ENCODE measurements around the gene SH2D7. TPM values are rescaled to one million over a fixed set of nuclear protein-coding genes. Genes with fewer than 3 reads are reported as not detected.

The SH2D7 gene
- total RNA-seq, 2 experiments from 2014 or later: not detected

DNA sequence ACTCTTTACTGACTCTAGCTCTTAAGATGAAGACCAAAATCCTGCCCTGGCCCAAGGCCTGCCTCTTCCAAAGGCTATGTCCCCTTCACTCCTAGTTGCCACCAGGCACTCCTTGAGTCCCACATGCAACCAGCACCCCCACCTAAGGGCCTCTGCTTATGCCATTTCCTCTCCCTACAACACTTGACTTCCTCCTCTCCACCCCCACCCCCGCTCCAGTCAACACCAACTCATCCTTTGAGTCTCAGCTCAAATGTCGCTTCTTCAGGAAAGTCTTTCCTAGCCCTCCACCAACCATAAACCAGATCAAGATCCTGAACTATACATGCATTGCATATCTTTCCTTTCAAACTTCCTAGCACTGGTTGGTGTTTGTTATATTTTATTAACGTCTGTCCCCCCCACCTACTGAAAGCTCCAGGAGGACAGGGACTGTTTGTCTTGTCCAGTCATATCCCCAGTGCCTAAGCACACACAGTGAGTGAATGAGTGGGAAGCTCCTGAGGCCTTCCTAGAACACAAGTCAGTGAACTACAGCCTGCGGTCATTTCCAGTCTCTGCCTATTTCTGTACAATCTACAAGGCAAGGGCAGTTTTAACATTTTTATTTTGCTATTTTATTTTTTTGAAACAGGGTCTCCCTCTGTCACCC is 22.2 kb upstream of the SH2D7 start:
- Mint-ChIP-seq H3K27ac (no peak overlapping the region), H3K4me1 (ENCODE audit: low read depth) (peaks cover 33% of the 10 kb centered on the region), H3K27me3 (no peaks in the 10 kb centered on the region), H3K9me3 (no peaks in the 10 kb centered on the region), H3K4me3 (peak overlapping the region; percentile 67), H3K36me3 (ENCODE audit: low read depth) (peaks cover 24% of the 10 kb centered on the region)
- POLR2A ChIA-PET: interaction anchor here (0.9 to 5.6 kb wide), 6 partner anchors 8 to 35 kb away, joined by 3 to 31 read pairs (median 6); no protein-coding TSS in a partner anchor
- CTCF ChIA-PET: interaction anchor here (0.8 to 8.9 kb wide), 12 partner anchors 11 to 170 kb away, joined by 3 to 83 read pairs (median 8); no protein-coding TSS in a partner anchor
- ATAC-seq (peak; percentile 55), DNase-seq (peak; percentile 72)
- intact Hi-C loops (cut with micrococcal nuclease): no loop called here
- TF ChIP-seq, protein P1, sequence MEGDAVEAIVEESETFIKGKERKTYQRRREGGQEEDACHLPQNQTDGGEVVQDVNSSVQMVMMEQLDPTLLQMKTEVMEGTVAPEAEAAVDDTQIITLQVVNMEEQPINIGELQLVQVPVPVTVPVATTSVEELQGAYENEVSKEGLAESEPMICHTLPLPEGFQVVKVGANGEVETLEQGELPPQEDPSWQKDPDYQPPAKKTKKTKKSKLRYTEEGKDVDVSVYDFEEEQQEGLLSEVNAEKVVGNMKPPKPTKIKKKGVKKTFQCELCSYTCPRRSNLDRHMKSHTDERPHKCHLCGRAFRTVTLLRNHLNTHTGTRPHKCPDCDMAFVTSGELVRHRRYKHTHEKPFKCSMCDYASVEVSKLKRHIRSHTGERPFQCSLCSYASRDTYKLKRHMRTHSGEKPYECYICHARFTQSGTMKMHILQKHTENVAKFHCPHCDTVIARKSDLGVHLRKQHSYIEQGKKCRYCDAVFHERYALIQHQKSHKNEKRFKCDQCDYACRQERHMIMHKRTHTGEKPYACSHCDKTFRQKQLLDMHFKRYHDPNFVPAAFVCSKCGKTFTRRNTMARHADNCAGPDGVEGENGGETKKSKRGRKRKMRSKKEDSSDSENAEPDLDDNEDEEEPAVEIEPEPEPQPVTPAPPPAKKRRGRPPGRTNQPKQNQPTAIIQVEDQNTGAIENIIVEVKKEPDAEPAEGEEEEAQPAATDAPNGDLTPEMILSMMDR (IDR thresholded peaks at IDR 0.05): no peak

DNA sequence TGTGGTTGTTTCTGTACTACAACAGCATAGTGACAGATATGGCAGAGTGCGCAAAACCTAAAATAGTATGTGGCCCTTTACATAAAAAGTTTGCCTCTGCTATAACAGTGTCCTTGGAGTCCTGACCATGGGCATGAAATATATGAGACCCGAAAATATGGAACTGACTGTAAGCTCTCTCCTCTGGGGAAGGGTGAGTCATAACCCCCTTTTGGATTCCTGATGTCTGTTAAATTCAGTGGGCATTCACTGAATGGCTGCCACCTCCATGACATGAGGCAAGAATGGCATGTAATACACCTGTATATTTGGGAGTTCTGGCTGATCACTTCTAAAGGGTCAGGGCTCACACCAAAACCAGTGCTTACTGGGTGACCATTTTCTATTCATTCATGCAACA is 21.0 kb upstream of the SH2D7 start:
- DNase-seq (no peak), ATAC-seq (no peak)
- Mint-ChIP-seq H3K9me3 (no peaks in the 10 kb centered on the region), H3K36me3 (ENCODE audit: low read depth) (peaks cover 20% of the 10 kb centered on the region), H3K4me1 (ENCODE audit: low read depth) (peaks cover 40% of the 10 kb centered on the region), H3K27ac (peak overlapping the region; percentile 81), H3K27me3 (no peaks in the 10 kb centered on the region), H3K4me3 (no peak overlapping the region)
- ChIA-PET CTCF (interaction anchor here (1.0 to 8.9 kb wide), 6 partner anchors 9 to 105 kb away, joined by 3 to 83 read pairs (median 10); no protein-coding TSS in a partner anchor), POLR2A (interaction anchor here (0.8 to 1.7 kb wide), 4 partner anchors 9 to 22 kb away, joined by 4 to 7 read pairs (median 6); no protein-coding TSS in a partner anchor)
- intact Hi-C loops (cut with micrococcal nuclease): no loop called here
- TF ChIP-seq, protein P1 (IDR thresholded peaks at IDR 0.05): no peak

DNA sequence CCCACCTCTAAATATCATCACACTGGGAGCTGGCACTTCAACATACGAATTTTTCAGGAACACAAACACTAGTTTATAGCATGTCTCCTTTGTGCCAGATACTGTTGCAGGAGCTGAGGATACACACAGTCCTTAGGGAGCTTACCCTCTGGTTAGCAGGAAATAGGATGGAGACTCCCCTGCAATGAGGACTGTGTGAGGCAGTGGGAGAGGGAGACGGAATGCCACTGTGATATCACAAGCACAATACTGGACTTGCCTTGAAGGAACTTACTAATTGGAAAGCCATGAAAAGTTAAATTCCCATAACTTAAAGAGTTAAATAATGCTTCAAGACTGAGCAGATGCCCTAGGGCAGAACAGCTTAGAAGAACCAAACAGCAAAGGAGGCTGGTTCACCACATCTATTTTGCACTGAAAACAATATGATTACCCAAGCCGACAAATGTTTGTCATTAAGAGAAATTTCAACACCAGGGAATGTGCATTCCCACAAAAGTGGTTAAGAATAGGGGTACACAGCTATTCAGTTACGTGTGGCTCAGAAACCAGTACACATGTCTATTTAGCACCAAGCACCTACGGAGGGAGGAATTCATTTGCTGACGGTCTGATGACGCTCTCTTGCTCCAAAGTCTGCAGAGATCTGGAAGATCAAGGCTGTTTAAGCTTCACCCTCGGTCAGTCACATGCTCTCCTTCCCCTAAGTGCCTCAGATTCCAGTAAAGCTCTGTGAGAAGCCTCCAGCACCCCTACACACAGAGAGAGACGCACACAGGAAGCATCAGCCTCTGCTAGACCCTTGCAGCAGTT is 20.1 kb upstream of the SH2D7 start:
- ChIA-PET POLR2A (interaction anchor here (0.6 to 1.5 kb wide), 7 partner anchors 10 to 38 kb away, joined by 3 to 6 read pairs (median 4); no protein-coding TSS in a partner anchor), CTCF (interaction anchor here (1.0 to 8.9 kb wide), 6 partner anchors 10 to 106 kb away, joined by 4 to 83 read pairs (median 10); no protein-coding TSS in a partner anchor)
- Mint-ChIP-seq H3K4me1 (ENCODE audit: low read depth) (peaks cover 40% of the 10 kb centered on the region), H3K4me3 (peak overlapping the region; percentile 46), H3K27ac (peak overlapping the region; percentile 81), H3K9me3 (no peaks in the 10 kb centered on the region), H3K36me3 (ENCODE audit: low read depth) (peaks cover 22% of the 10 kb centered on the region), H3K27me3 (no peaks in the 10 kb centered on the region)
- ATAC-seq: no peak
- intact Hi-C loops (cut with micrococcal nuclease): no loop called here
- DNase-seq: no peak
- TF ChIP-seq, protein P1 (IDR thresholded peaks at IDR 0.05): no peak

DNA sequence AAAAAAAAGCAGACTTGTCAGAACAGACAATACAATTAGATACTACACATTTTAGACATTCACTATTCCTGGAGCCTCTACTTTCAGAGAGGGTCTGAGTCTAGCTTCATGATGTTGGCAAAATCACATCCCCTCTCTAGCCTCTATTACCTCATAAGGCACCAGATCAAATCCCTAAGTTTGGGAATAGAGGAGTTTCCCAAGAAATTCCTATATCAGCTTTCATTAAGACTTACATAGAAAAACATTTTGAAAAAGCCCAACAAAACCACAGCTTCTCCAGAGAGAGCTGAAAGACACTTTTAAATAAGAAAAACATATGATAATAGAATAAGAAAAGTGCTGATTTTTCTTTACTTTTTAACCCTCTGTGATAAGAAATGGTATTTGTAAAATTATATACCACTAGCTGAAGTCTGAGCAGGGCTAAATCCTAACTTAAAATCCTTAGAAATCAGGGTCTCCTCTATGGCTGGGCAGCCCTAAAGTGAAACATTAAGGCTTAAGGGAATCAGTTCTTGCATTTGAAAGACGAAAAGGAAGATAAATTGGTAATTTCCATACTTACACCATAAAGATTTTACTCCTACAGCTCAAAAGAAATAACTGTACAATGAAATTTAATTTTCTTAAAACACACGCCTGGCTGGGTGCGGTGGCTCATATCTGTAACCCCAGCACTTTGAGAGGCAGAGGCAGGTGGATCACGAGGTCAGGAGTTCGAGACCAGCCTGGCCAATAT is 19.1 kb upstream of the SH2D7 start:
- Mint-ChIP-seq H3K27ac (peak overlapping the region; percentile 81), H3K9me3 (no peaks in the 10 kb centered on the region), H3K27me3 (no peaks in the 10 kb centered on the region), H3K4me1 (ENCODE audit: low read depth) (peaks cover 45% of the 10 kb centered on the region), H3K4me3 (peak overlapping the region; percentile 46), H3K36me3 (ENCODE audit: low read depth) (peaks cover 22% of the 10 kb centered on the region)
- TF ChIP-seq, protein P1 (IDR thresholded peaks at IDR 0.05): no peak
- intact Hi-C loops (cut with micrococcal nuclease): no loop called here
- CTCF ChIA-PET: interaction anchor here (1.6 to 8.9 kb wide), 4 partner anchors 22 to 38 kb away, joined by 4 to 83 read pairs (median 28); no protein-coding TSS in a partner anchor
- POLR2A ChIA-PET: interaction anchor here (1.0 to 1.5 kb wide), 5 partner anchors 10 to 39 kb away, joined by 3 to 5 read pairs (median 3); no protein-coding TSS in a partner anchor
- DNase-seq (no peak), ATAC-seq (no peak)
